ENCODE results near the gene PUS7L.
"Not testable (repeated sequence)": the region's sequence is repeated elsewhere in the genome, so short reads cannot be mapped to it uniquely, and the experiment has no call there.

PUS7L gene

DNA sequence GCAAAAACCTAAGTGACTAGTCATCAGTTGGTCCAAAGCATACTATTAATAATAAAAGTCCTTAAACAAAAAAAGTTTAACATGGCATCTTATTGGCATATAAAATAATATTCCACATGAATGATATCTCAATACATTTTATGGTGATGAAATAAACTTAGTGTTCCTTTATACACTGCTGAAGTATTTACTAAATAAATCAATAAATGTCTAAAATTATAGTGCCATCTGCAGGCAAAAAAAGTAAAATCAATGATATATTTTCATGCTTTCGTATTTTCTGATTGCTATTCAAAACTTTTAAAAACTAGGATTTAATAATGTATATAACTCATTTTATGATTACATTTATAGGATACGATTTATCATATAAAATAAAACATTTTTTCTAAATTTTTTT, 30.5 kb downstream of the PUS7L start:
- Histone ChIP-seq H3K36me3 (ENCODE audit: low read depth) (peaks cover 19% of the 10 kb centered on the region), H3K4me1 (ENCODE audit: insufficient read depth, poor library complexity, severe bottlenecking) (no peaks in the 10 kb centered on the region), H3K27me3 (ENCODE audit: insufficient read depth, poor library complexity, severe bottlenecking) (no peaks in the 10 kb centered on the region), H3K9me3 (ENCODE audit: severe bottlenecking) (no peaks in the 10 kb centered on the region), H3K27ac (ENCODE audit: poor library complexity, severe bottlenecking) (no peak overlapping the region), H3K4me3 (ENCODE audit: severe bottlenecking) (no peak overlapping the region)
- DNase-seq (ENCODE audit: low spot score) (no peak), ATAC-seq (ENCODE audit: low read depth) (no peak)
- TF ChIP-seq, protein P1, sequence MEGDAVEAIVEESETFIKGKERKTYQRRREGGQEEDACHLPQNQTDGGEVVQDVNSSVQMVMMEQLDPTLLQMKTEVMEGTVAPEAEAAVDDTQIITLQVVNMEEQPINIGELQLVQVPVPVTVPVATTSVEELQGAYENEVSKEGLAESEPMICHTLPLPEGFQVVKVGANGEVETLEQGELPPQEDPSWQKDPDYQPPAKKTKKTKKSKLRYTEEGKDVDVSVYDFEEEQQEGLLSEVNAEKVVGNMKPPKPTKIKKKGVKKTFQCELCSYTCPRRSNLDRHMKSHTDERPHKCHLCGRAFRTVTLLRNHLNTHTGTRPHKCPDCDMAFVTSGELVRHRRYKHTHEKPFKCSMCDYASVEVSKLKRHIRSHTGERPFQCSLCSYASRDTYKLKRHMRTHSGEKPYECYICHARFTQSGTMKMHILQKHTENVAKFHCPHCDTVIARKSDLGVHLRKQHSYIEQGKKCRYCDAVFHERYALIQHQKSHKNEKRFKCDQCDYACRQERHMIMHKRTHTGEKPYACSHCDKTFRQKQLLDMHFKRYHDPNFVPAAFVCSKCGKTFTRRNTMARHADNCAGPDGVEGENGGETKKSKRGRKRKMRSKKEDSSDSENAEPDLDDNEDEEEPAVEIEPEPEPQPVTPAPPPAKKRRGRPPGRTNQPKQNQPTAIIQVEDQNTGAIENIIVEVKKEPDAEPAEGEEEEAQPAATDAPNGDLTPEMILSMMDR (IDR thresholded peaks at IDR 0.05; ENCODE audit: poor library complexity, severe bottlenecking) = peak; percentile 63

DNA sequence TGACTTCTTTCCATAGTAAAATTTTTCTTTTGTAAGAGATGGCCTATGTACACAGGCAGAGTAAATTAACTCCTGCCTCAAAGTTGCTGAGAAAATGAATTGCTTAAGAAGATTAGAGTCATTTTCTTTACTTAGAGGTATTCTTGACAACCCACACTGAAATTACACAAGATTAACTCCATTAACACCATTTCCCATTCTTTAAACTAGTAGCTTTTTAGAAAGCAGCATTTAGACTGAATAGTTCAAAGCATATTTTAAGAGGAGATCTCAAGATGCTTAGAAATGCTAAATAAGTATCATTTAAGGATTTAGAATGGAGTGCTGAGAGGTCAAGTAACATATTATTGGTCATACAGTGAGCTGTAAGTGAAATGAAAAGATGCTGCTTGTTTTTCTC, 35.5 kb downstream of the PUS7L start:
- Histone ChIP-seq H3K27ac (ENCODE audit: poor library complexity, severe bottlenecking) (no peak overlapping the region), H3K9me3 (ENCODE audit: severe bottlenecking) (no peaks in the 10 kb centered on the region), H3K4me3 (ENCODE audit: severe bottlenecking) (no peak overlapping the region), H3K4me1 (ENCODE audit: insufficient read depth, poor library complexity, severe bottlenecking) (no peaks in the 10 kb centered on the region), H3K36me3 (ENCODE audit: low read depth) (no peaks in the 10 kb centered on the region; the same call in 1 of the 2 replicates), H3K27me3 (ENCODE audit: insufficient read depth, poor library complexity, severe bottlenecking) (no peaks in the 10 kb centered on the region)
- ATAC-seq (ENCODE audit: low read depth) (no peak), DNase-seq (ENCODE audit: low spot score) (no peak)
- TF ChIP-seq, protein P1 (IDR thresholded peaks at IDR 0.05; ENCODE audit: poor library complexity, severe bottlenecking) = no peak

DNA sequence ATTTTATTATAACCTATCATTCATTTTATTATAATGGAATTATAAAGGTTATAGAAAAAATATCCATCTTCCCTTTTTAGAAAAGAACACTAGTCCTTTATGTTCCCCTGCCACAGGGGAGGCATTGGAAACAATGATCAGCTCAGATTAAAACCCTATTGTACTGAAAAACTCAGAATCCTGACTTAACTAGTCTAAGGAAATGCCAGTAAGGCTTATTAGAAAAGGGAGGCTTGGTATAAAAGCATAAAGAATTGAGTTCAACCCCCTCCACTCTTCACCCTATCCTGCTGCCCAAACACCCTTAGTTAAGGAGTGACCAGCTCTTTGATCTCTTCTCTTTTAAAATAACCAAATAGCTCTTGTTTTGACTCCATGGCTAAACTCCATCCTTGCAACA, 36.0 kb downstream of the PUS7L start:
- no peak for ATAC-seq (ENCODE audit: low read depth)
- H3K27ac ChIP-seq (ENCODE audit: poor library complexity, severe bottlenecking) = no peak overlapping the region

DNA sequence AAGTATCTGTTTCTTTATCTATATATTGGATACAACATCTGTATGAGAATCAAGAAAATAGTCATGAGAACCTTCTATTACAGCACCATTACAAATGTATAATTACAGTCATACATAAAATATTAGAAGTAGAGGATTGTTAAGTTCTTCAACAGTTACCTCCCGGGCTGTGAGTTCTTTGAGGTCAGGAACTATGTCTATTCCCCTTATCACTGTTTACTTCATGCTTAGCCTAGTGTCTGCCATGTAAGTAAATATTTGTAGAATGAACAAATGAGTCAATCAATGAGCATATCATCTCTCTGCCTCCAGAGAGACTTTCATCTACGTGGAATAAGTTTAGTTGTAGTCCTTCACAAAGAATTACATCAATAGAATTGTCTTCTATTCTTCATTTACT, 47.2 kb downstream of the PUS7L start:
- DNase-seq (ENCODE audit: low spot score) (no peak), ATAC-seq (ENCODE audit: low read depth) (no peak)
- no peak overlapping the region for H3K4me3 ChIP-seq (ENCODE audit: severe bottlenecking)
- TF ChIP-seq, protein P1 (IDR thresholded peaks at IDR 0.05; ENCODE audit: poor library complexity, severe bottlenecking) = no peak
- no peak overlapping the region for H3K27ac ChIP-seq (ENCODE audit: poor library complexity, severe bottlenecking)
- H3K36me3 ChIP-seq (ENCODE audit: low read depth) = no peaks in the 10 kb centered on the region
- H3K9me3 ChIP-seq (ENCODE audit: severe bottlenecking) = no peaks in the 10 kb centered on the region
- no peaks in the 10 kb centered on the region for H3K4me1 ChIP-seq (ENCODE audit: insufficient read depth, poor library complexity, severe bottlenecking)
- no peaks in the 10 kb centered on the region for H3K27me3 ChIP-seq (ENCODE audit: insufficient read depth, poor library complexity, severe bottlenecking)

More for the DNA sequence above, 36.0 kb downstream of the PUS7L start:
- no peak overlapping the region for H3K4me3 ChIP-seq (ENCODE audit: severe bottlenecking)
- H3K4me1 ChIP-seq (ENCODE audit: insufficient read depth, poor library complexity, severe bottlenecking) = no peaks in the 10 kb centered on the region
- H3K27me3 ChIP-seq (ENCODE audit: insufficient read depth, poor library complexity, severe bottlenecking) = no peaks in the 10 kb centered on the region
- no peaks in the 10 kb centered on the region for H3K9me3 ChIP-seq (ENCODE audit: severe bottlenecking)
- TF ChIP-seq, protein P1 (IDR thresholded peaks at IDR 0.05; ENCODE audit: poor library complexity, severe bottlenecking) = no peak
- no peaks in the 10 kb centered on the region; the same call in 1 of the 2 replicates for H3K36me3 ChIP-seq (ENCODE audit: low read depth)
- DNase-seq (ENCODE audit: low spot score) = no peak

DNA sequence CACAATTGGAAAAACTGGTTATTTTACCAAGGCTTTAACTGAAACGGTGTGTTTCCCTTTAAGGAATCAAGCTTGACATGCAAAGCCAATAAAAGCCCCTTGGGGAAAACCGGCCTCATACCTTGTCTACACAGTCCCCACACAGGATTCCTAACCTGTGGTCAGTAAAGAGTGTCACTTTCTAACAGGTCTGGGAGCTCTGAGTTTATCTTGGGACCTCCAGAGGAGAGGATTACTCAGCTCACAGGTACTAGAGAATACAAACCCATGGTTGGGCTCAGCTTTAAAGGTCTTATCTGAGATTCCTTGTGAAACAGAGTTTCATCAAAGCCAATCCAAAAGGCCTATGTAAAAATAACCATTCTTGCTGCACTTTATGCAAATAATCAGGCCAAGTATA, 54.8 kb downstream of the PUS7L start:
- not testable (repeated sequence) for ATAC-seq (ENCODE audit: low read depth); H3K4me1 ChIP-seq (ENCODE audit: insufficient read depth, poor library complexity, severe bottlenecking)

DNA sequence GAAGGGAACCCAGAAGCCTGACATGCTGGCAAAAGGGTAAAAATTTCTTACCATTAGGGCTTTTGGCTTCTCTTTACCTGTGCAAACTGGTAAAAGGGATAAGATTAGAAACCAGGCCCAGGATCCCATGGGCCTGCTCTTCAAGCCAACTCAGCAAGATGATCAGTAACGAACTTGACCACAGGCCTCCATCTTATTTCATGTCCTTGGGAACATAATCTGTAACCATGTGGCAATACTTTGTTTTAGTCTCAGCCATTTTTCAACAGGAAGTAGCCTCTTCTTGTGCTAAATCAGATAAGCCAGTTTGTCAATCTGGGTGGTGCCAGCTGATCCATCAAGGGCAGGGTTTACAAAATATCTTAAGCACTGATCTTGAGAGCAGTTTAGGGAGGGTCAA, 57.4 kb downstream of the PUS7L start:
- not testable (repeated sequence) for H3K27ac ChIP-seq (ENCODE audit: poor library complexity, severe bottlenecking); H3K36me3 ChIP-seq (ENCODE audit: low read depth); H3K4me1 ChIP-seq (ENCODE audit: insufficient read depth, poor library complexity, severe bottlenecking); H3K27me3 ChIP-seq (ENCODE audit: insufficient read depth, poor library complexity, severe bottlenecking); DNase-seq (ENCODE audit: low spot score); H3K4me3 ChIP-seq (ENCODE audit: severe bottlenecking); H3K9me3 ChIP-seq (ENCODE audit: severe bottlenecking); ATAC-seq (ENCODE audit: low read depth)

More for the DNA sequence above, 54.8 kb downstream of the PUS7L start:
- not testable (repeated sequence) for H3K4me3 ChIP-seq (ENCODE audit: severe bottlenecking); H3K9me3 ChIP-seq (ENCODE audit: severe bottlenecking); H3K27me3 ChIP-seq (ENCODE audit: insufficient read depth, poor library complexity, severe bottlenecking); H3K27ac ChIP-seq (ENCODE audit: poor library complexity, severe bottlenecking); H3K36me3 ChIP-seq (ENCODE audit: low read depth); DNase-seq (ENCODE audit: low spot score)
